HFFc6 (cell line): ENCODE results near the gene LMX1B. TPM values are rescaled to one million over a fixed set of nuclear protein-coding genes. Genes with fewer than 3 reads are reported as not detected.

ENCODE experiments used
- DNase-seq: peaks from one replicate; pipeline ENCODE4 v3.0.0-alpha.2; 2018
- H3K27ac Mint-ChIP-seq: 2 replicates; pipeline ENCODE4 v1.8.0; 2020; ENCODE audit warnings: mild to moderate bottlenecking, mixed read lengths
- H3K27me3 Mint-ChIP-seq: 2 replicates; pipeline ENCODE4 v1.8.0; 2021; ENCODE audit warnings: mild to moderate bottlenecking, moderate library complexity, mixed read lengths; ENCODE audit not compliant: insufficient read depth
- H3K36me3 Mint-ChIP-seq: 2 replicates; pipeline ENCODE4 v1.8.0; 2021; ENCODE audit warnings: low read depth, mixed read lengths
- H3K4me1 Mint-ChIP-seq: 2 replicates; pipeline ENCODE4 v1.8.0; 2020; ENCODE audit warnings: low read depth, mixed read lengths
- H3K4me3 Mint-ChIP-seq: 2 replicates; pipeline ENCODE4 v1.8.0; 2020; ENCODE audit warnings: mild to moderate bottlenecking, moderate library complexity, mixed read lengths
- H3K9me3 Mint-ChIP-seq: 2 replicates; pipeline ENCODE4 v1.8.0; 2020; ENCODE audit warnings: mild to moderate bottlenecking, mixed read lengths
- CTCF ChIP-seq: fragments of 200-600 bp; sonication (generic); IDR thresholded peaks from 2 replicates; pipeline ENCODE4 v1.5.0; 2021; ENCODE audit warnings: antibody characterized with exemption, mild to moderate bottlenecking
- total RNA-seq, 6 experiments: library from RNA; stranded (reverse); fragmentation: NEBNext Ultra II Directional; extraction: Animal tissue kit (Norgen Biotek cat#: 25700); gene quantifications; 2 replicates in 1 of 6; 3 replicates in 5 of 6; pipeline ENCODE4 v1.2.3, GENCODE V29; 2021

Gene LMX1B
- total RNA-seq, 6 experiments from 2014 or later = not detected

- H3K27me3 Mint-ChIP-seq = peaks cover 45% of the 10 kb centered on the region
- no peak overlapping the region for H3K27ac Mint-ChIP-seq
- DNase-seq = no peak
- H3K36me3 Mint-ChIP-seq = no peaks in the 10 kb centered on the region
- H3K9me3 Mint-ChIP-seq = no peaks in the 10 kb centered on the region
- H3K4me1 Mint-ChIP-seq = no peaks in the 10 kb centered on the region
- no peak for TF ChIP-seq CTCF
- H3K4me3 Mint-ChIP-seq = no peak overlapping the region
Measured at GRCh38 chr9:126605792-126606482, 7.8 kb upstream of the LMX1B start.

GRCh38 chr9:126606483-126606870 lies 7.3 kb upstream of the LMX1B start:
- Mint-ChIP-seq H3K36me3 (no peaks in the 10 kb centered on the region), H3K9me3 (no peaks in the 10 kb centered on the region), H3K27me3 (peaks cover 46% of the 10 kb centered on the region), H3K4me3 (no peak overlapping the region), H3K4me1 (no peaks in the 10 kb centered on the region), H3K27ac (no peak overlapping the region)
- no peak for TF ChIP-seq CTCF
- DNase-seq = no peak

GRCh38 chr9:126607086-126607485 lies 6.6 kb upstream of the LMX1B start:
- no peak for DNase-seq
- no peaks in the 10 kb centered on the region for H3K9me3 Mint-ChIP-seq
- no peak overlapping the region for H3K4me3 Mint-ChIP-seq
- no peaks in the 10 kb centered on the region for H3K36me3 Mint-ChIP-seq
- H3K4me1 Mint-ChIP-seq = peaks cover 5% of the 10 kb centered on the region; the same call in 1 of the 2 replicates
- H3K27ac Mint-ChIP-seq = no peak overlapping the region
- no peak for TF ChIP-seq CTCF
- H3K27me3 Mint-ChIP-seq = peaks cover 45% of the 10 kb centered on the region

GRCh38 chr9:126607731-126608130 lies 6.0 kb upstream of the LMX1B start:
- no peaks in the 10 kb centered on the region for H3K36me3 Mint-ChIP-seq
- H3K27me3 Mint-ChIP-seq = peaks cover 47% of the 10 kb centered on the region
- no peak overlapping the region for H3K4me3 Mint-ChIP-seq
- peaks cover 6% of the 10 kb centered on the region; the same call in 1 of the 2 replicates for H3K4me1 Mint-ChIP-seq
- DNase-seq = no peak
- no peak overlapping the region for H3K27ac Mint-ChIP-seq
- no peak for TF ChIP-seq CTCF
- no peaks in the 10 kb centered on the region for H3K9me3 Mint-ChIP-seq

GRCh38 chr9:126608551-126608950 lies 5.2 kb upstream of the LMX1B start:
- H3K4me1 Mint-ChIP-seq = peaks cover 6% of the 10 kb centered on the region; the same call in 1 of the 2 replicates
- TF ChIP-seq CTCF = no peak
- H3K4me3 Mint-ChIP-seq = no peak overlapping the region
- no peak for DNase-seq
- peaks cover 41% of the 10 kb centered on the region for H3K27me3 Mint-ChIP-seq
- no peaks in the 10 kb centered on the region for H3K36me3 Mint-ChIP-seq
- H3K27ac Mint-ChIP-seq = no peak overlapping the region
- H3K9me3 Mint-ChIP-seq = no peaks in the 10 kb centered on the region
